Measurements from ENCODE around the gene BLOC1S1. TPM values are rescaled to one million over a fixed set of nuclear protein-coding genes. Genes with fewer than 3 reads are reported as not detected.

The BLOC1S1 gene
- total and polyA plus RNA-seq, 12 donors: 68.3 to 515 (median 105) TPM

DNA sequence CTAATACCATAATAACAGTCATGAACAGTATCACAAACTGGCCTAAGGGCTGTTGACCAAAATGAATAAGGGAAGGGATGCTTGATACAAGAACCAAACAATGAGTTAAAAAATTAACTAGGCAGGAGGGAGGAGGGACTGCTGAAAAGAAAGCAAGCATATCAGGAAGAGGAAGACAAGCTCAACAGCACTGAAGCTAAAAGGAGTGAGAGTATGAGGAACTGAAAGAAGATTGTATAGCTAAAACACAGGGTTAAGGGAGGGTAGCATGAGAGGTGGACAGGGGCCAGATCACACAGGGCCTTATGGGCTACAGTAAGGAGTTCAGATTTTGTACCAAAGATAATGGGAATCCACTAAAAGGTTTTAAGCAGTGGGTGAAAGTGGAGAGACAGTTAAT lies 42.2 kb upstream of the BLOC1S1 start:
- DNase-seq: no peak
- H3K9me3 ChIP-seq: no peaks in the 10 kb centered on the region
- no peaks in the 10 kb centered on the region for H3K27me3 ChIP-seq
- H3K27ac ChIP-seq: peak overlapping the region in 1 of 10 donors; percentile 59
- intact Hi-C loops (cut with DNase I): no loop called here
- H3K36me3 ChIP-seq: no peaks in the 10 kb centered on the region
- H3K4me3 ChIP-seq: no peak overlapping the region
- ATAC-seq: peak in 2 of 8 donors; percentile 47 to 55
- TF ChIP-seq, protein P1, sequence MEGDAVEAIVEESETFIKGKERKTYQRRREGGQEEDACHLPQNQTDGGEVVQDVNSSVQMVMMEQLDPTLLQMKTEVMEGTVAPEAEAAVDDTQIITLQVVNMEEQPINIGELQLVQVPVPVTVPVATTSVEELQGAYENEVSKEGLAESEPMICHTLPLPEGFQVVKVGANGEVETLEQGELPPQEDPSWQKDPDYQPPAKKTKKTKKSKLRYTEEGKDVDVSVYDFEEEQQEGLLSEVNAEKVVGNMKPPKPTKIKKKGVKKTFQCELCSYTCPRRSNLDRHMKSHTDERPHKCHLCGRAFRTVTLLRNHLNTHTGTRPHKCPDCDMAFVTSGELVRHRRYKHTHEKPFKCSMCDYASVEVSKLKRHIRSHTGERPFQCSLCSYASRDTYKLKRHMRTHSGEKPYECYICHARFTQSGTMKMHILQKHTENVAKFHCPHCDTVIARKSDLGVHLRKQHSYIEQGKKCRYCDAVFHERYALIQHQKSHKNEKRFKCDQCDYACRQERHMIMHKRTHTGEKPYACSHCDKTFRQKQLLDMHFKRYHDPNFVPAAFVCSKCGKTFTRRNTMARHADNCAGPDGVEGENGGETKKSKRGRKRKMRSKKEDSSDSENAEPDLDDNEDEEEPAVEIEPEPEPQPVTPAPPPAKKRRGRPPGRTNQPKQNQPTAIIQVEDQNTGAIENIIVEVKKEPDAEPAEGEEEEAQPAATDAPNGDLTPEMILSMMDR (IDR thresholded peaks at IDR 0.05): no peak
- peaks cover 0 to 36% (median 0%) of the 10 kb centered on the region in 9 donors for H3K4me1 ChIP-seq

DNA sequence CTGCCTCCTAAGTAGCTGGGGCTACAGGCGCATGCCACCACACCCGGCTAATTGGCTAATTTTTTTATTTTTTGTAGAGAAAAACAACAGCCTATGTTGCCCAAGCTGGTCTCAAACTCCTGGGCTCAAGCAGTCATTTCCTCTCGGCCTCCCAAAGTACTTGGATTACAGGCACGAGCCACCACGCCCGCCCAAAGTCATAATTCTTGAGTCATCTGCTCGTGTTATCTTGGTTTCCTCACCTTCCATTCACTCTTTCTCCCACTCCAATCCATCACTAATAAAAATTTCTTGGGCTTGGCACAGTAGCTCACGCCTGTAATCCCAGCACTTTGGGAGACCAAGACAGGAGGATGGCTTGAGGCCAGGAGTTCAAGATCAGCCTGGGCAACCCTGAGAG lies 40.2 kb upstream of the BLOC1S1 start:
- ATAC-seq: no peak

DNA sequence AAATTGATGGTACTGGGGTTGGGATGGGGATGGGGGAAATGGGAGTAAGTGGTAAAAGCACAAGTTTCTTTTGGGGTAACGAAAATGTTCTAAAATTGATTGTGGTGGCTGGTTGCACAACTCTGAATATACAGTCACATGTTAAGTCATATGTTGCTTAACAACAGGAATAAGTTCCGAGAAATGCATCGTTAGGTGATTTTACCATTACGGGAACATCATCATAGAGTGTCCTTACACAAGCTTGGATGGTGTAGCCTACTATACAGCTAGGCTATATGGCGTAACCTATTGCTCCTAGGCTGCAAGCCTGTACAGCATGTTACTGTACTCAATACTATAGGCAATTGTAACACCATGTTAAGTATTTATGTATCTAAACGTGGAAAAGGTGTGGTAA lies 39.1 kb upstream of the BLOC1S1 start:
- H3K27me3 ChIP-seq: no peaks in the 10 kb centered on the region
- no peak for DNase-seq
- no peak overlapping the region for H3K4me3 ChIP-seq
- TF ChIP-seq, protein P1 (IDR thresholded peaks at IDR 0.05): no peak
- no peaks in the 10 kb centered on the region for H3K9me3 ChIP-seq
- H3K27ac ChIP-seq: peak overlapping the region in 1 of 10 donors; percentile 45
- H3K4me1 ChIP-seq: peaks cover 0 to 48% (median 6%) of the 10 kb centered on the region in 9 donors
- peak in 1 of 8 donors; percentile 14 for ATAC-seq
- intact Hi-C loops (cut with DNase I): no loop called here
- 66 to 67% methylated on average over 6 of the region's 6 CpGs for WGBS, 2 donors
- H3K36me3 ChIP-seq: no peaks in the 10 kb centered on the region

More for the DNA sequence above, 40.2 kb upstream of the BLOC1S1 start:
- 81 to 89% methylated on average over 8 of the region's 8 CpGs for WGBS, 2 donors
- peak overlapping the region in 1 of 10 donors; percentile 45 for H3K27ac ChIP-seq
- peaks cover 0 to 37% (median 0%) of the 10 kb centered on the region in 9 donors for H3K4me1 ChIP-seq
- no peaks in the 10 kb centered on the region for H3K9me3 ChIP-seq
- no peaks in the 10 kb centered on the region for H3K27me3 ChIP-seq
- intact Hi-C loops (cut with DNase I): no loop called here
- no peak overlapping the region for H3K4me3 ChIP-seq
- DNase-seq: no peak
- TF ChIP-seq, protein P1 (IDR thresholded peaks at IDR 0.05): no peak
- H3K36me3 ChIP-seq: no peaks in the 10 kb centered on the region

DNA sequence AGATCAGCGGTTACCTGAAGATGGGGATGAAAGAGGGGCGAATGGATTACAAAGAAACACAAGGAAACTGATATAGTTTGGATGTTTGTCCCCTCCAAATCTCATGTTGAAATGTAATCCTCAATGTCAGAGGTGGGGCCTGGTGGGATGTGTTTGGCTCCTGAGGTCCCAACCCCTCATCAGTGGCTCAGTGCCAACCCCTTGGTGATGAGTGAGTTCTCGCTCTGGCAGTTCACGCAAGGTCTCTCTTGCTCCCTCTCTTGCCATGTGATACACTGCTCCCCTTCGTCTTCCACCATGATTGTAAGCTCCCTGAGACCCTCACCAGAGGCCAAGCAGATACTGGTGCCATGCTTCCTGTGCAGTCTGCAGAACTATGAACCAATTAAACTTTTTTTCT lies 36.2 kb upstream of the BLOC1S1 start:
- intact Hi-C loops (cut with DNase I): loop anchor here in 7 of 10 donors (2.0 to 5.0 kb wide), 5 partner anchors 23 to 58 kb away; partner anchors contain the start of genes RDH5 (in 6 of the 7) and CD63 (in 1 of the 7)
- DNase-seq (no peak), ATAC-seq (no peak)
- no peaks in the 10 kb centered on the region for H3K9me3 ChIP-seq
- no peak overlapping the region for H3K4me3 ChIP-seq
- WGBS, 2 donors: 84 to 89% methylated on average over 5 of the region's 5 CpGs
- peaks cover 0 to 43% (median 14%) of the 10 kb centered on the region in 9 donors for H3K4me1 ChIP-seq
- no peak overlapping the region for H3K27ac ChIP-seq
- no peaks in the 10 kb centered on the region for H3K27me3 ChIP-seq
- H3K36me3 ChIP-seq: peaks cover 0 to 3% (median 0%) of the 10 kb centered on the region in 9 donors
- TF ChIP-seq, protein P1 (IDR thresholded peaks at IDR 0.05): no peak
